ENCODE measurements around the gene SRBD1.

Gene SRBD1

GRCh38 chr2:45643543-45644542 lies 32.8 kb upstream of the SRBD1 start:
- Mint-ChIP-seq H3K27me3 (peaks cover 8% of the 10 kb centered on the region), H3K27ac (no peak overlapping the region), H3K9me3 (no peaks in the 10 kb centered on the region), H3K36me3 (no peaks in the 10 kb centered on the region), H3K4me3 (peak overlapping the region; percentile 73), H3K4me1 (peaks cover 11% of the 10 kb centered on the region)

- H3K27ac Mint-ChIP-seq = no peak overlapping the region
- H3K9me3 Mint-ChIP-seq = no peaks in the 10 kb centered on the region
- peak overlapping the region; percentile 73 for H3K4me3 Mint-ChIP-seq
Observed at GRCh38 chr2:45643095-45643494, 32.0 kb upstream of the SRBD1 start.

GRCh38 chr2:45640576-45640975 lies 29.5 kb upstream of the SRBD1 start:
- H3K27me3 Mint-ChIP-seq = peaks cover 14% of the 10 kb centered on the region
- no peak overlapping the region for H3K27ac Mint-ChIP-seq
- no peaks in the 10 kb centered on the region for H3K36me3 Mint-ChIP-seq
- no peaks in the 10 kb centered on the region for H3K9me3 Mint-ChIP-seq
- H3K4me1 Mint-ChIP-seq = peaks cover 4% of the 10 kb centered on the region
- no peak overlapping the region for H3K4me3 Mint-ChIP-seq

More at GRCh38 chr2:45643095-45643494, 32.0 kb upstream of the SRBD1 start:
- Mint-ChIP-seq H3K27me3 (peaks cover 10% of the 10 kb centered on the region), H3K4me1 (peaks cover 7% of the 10 kb centered on the region), H3K36me3 (no peaks in the 10 kb centered on the region)

GRCh38 chr2:45637440-45637839 lies 26.4 kb upstream of the SRBD1 start:
- Mint-ChIP-seq H3K4me1 (no peaks in the 10 kb centered on the region), H3K27ac (no peak overlapping the region), H3K4me3 (no peak overlapping the region)

GRCh38 chr2:45636008-45636407 lies 24.9 kb upstream of the SRBD1 start:
- H3K27ac Mint-ChIP-seq = no peak overlapping the region
- no peak overlapping the region for H3K4me3 Mint-ChIP-seq
- H3K9me3 Mint-ChIP-seq = no peaks in the 10 kb centered on the region
- H3K36me3 Mint-ChIP-seq = no peaks in the 10 kb centered on the region
- H3K27me3 Mint-ChIP-seq = peaks cover 8% of the 10 kb centered on the region
- no peaks in the 10 kb centered on the region for H3K4me1 Mint-ChIP-seq

More at GRCh38 chr2:45637440-45637839, 26.4 kb upstream of the SRBD1 start:
- Mint-ChIP-seq H3K27me3 (peaks cover 13% of the 10 kb centered on the region), H3K9me3 (no peaks in the 10 kb centered on the region), H3K36me3 (no peaks in the 10 kb centered on the region)

- H3K27me3 Mint-ChIP-seq = peaks cover 10% of the 10 kb centered on the region
- no peak overlapping the region for H3K4me3 Mint-ChIP-seq
- H3K27ac Mint-ChIP-seq = no peak overlapping the region
Observed at GRCh38 chr2:45634223-45634622, 23.2 kb upstream of the SRBD1 start.

GRCh38 chr2:45631955-45632354 lies 20.9 kb upstream of the SRBD1 start:
- H3K27me3 Mint-ChIP-seq = peaks cover 7% of the 10 kb centered on the region
- peaks cover 2% of the 10 kb centered on the region for H3K36me3 Mint-ChIP-seq
- H3K9me3 Mint-ChIP-seq = no peaks in the 10 kb centered on the region
- no peaks in the 10 kb centered on the region for H3K4me1 Mint-ChIP-seq
- H3K27ac Mint-ChIP-seq = no peak overlapping the region
- H3K4me3 Mint-ChIP-seq = no peak overlapping the region

More at GRCh38 chr2:45634223-45634622, 23.2 kb upstream of the SRBD1 start:
- peaks cover 2% of the 10 kb centered on the region for H3K36me3 Mint-ChIP-seq
- H3K4me1 Mint-ChIP-seq = no peaks in the 10 kb centered on the region
- H3K9me3 Mint-ChIP-seq = no peaks in the 10 kb centered on the region

DNA sequence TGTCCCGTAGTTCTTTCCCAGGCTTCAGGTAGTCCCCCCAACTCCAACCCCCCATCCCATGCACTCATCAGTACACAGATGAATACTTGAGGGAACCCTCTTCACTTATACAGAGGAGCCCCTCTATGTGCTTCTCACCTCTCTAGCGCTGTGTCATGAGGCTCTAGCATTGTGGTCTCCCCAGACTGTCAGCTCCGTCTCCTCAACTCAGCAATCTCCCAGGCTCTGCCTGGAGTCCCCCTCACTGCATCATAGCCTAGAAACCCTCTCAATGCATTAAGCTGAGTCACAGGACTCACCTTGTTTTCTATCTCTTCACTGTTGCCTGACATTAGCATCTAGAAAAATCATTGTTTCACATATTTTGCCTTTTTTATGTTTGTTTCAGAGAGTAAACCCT lies 20.3 kb upstream of the SRBD1 start:
- Mint-ChIP-seq H3K4me3 (no peak overlapping the region), H3K4me1 (no peaks in the 10 kb centered on the region), H3K9me3 (no peaks in the 10 kb centered on the region), H3K27ac (no peak overlapping the region), H3K36me3 (peaks cover 2% of the 10 kb centered on the region), H3K27me3 (peaks cover 7% of the 10 kb centered on the region)

DNA sequence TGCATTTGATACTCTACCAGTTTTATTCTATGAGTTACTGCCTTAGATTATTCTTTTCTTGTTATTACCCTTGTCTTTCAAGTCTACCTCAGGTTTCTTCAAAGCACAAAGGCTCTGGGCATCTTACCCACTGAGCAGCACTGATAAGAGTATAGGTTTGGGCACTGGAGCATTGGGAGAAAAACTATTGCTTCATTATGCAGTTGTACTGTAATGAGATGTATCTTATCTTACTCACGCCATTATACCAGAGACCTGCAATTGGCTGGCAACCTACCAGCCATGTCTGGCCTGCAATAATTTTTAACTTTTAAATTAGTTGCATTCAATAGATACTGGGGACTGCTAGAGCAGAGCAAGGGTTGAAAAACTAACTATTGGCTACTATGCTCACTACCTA lies 18.9 kb upstream of the SRBD1 start:
- H3K27ac Mint-ChIP-seq = no peak overlapping the region
- no peaks in the 10 kb centered on the region for H3K4me1 Mint-ChIP-seq
- peaks cover 4% of the 10 kb centered on the region for H3K27me3 Mint-ChIP-seq
- H3K36me3 Mint-ChIP-seq = peaks cover 2% of the 10 kb centered on the region
- H3K4me3 Mint-ChIP-seq = no peak overlapping the region
- H3K9me3 Mint-ChIP-seq = no peaks in the 10 kb centered on the region

DNA sequence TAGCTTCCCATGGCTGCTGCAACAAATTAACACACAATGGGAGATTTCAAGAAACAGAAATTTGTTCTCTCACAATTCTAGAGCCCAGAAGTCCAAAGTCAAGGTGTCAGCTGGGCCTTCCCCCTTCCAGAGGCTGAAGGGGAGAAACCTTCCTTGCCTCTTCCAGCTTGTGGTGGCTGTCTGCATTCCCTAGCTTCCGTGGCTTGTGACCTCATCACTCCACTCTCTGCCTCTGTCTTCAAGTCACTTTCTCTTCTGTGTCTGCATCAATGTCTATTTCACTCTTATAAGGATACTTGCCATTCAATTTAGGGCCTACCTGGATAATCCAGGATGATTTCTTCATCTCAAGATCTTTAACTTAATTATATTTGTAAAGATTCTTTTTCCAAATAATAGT lies 16.8 kb upstream of the SRBD1 start:
- Mint-ChIP-seq H3K36me3 (peaks cover 2% of the 10 kb centered on the region), H3K4me1 (no peaks in the 10 kb centered on the region), H3K27me3 (peaks cover 5% of the 10 kb centered on the region), H3K27ac (no peak overlapping the region), H3K9me3 (no peaks in the 10 kb centered on the region), H3K4me3 (no peak overlapping the region)

DNA sequence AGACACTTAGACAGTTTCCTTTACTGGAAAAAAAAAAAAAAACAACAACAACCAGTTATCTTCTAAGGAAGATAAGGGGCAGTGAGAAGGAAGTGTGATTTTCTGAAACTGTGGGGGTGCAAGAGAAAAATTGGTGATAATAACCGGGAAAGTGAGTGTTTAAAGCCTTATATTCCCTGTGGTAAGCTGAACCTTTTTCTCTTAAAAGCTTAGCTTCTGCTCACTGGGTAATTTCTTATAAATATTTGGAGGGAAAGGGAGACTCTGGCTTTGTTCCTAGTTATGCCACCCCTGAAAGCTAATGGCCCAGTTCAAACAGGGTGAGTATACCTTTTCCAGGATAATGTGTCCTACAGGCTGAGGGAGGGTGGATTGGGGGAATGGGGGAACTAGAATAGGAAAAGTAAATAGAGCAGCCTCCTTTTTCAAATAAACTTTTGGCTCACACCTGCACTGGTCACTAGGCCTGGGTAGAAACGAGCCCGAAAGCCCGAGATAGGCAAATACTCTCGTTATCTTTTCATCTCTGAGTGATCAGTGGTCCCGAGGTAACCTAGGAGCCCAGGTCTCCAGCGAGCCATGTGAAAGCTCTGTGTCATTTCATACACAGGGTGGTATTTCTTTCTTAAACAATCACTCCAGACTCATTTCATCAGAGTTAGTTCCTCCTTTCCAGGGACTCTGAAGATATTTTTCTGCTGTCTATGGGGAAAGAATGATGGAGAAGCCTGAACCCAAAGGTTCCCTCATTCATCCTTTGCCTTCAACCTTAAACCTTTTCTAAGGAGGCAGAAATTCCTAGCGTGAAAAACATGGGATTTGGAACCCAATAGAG lies 15.5 kb upstream of the SRBD1 start:
- no peaks in the 10 kb centered on the region for H3K4me1 Mint-ChIP-seq
- H3K4me3 Mint-ChIP-seq = no peak overlapping the region
- H3K27ac Mint-ChIP-seq = no peak overlapping the region
- peaks cover 9% of the 10 kb centered on the region for H3K27me3 Mint-ChIP-seq
- H3K36me3 Mint-ChIP-seq = peaks cover 2% of the 10 kb centered on the region
- H3K9me3 Mint-ChIP-seq = no peaks in the 10 kb centered on the region

GRCh38 chr2:45625824-45626223 lies 14.8 kb upstream of the SRBD1 start:
- H3K9me3 Mint-ChIP-seq = no peaks in the 10 kb centered on the region
- no peak overlapping the region for H3K4me3 Mint-ChIP-seq
- H3K27me3 Mint-ChIP-seq = peaks cover 10% of the 10 kb centered on the region

DNA sequence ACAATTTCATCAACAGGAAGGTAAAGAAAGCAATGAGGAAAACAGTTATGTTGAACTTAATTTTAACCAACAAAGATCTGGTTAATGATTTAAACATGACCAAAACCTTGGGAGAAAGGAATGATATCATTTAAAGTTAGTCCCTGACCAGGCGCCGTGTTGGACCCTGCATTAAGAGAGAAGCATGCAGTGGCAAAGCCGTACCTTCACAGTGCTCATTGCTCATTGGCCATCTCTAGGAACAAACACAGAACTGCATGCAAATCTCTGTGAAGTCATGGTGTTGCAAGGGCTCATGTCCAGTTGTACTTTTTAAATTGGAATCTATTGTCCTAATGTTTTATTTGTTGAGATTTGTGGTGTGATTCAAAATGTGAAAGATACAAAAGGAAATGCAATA lies 12.0 kb upstream of the SRBD1 start:
- Mint-ChIP-seq H3K4me3 (no peak overlapping the region), H3K36me3 (no peaks in the 10 kb centered on the region), H3K27me3 (peaks cover 11% of the 10 kb centered on the region), H3K9me3 (no peaks in the 10 kb centered on the region), H3K4me1 (no peaks in the 10 kb centered on the region), H3K27ac (no peak overlapping the region)

More at GRCh38 chr2:45625824-45626223, 14.8 kb upstream of the SRBD1 start:
- Mint-ChIP-seq H3K4me1 (no peaks in the 10 kb centered on the region), H3K27ac (no peak overlapping the region), H3K36me3 (peaks cover 2% of the 10 kb centered on the region)

- Mint-ChIP-seq H3K36me3 (no peaks in the 10 kb centered on the region), H3K27me3 (peaks cover 11% of the 10 kb centered on the region), H3K4me1 (no peaks in the 10 kb centered on the region)
Observed at GRCh38 chr2:45622336-45623075, 11.4 kb upstream of the SRBD1 start.

GRCh38 chr2:45617496-45617895 lies 6.4 kb upstream of the SRBD1 start:
- Mint-ChIP-seq H3K36me3 (no peaks in the 10 kb centered on the region), H3K27ac (no peak overlapping the region), H3K4me1 (no peaks in the 10 kb centered on the region), H3K27me3 (peaks cover 6% of the 10 kb centered on the region), H3K4me3 (no peak overlapping the region), H3K9me3 (no peaks in the 10 kb centered on the region)

More at GRCh38 chr2:45622336-45623075, 11.4 kb upstream of the SRBD1 start:
- Mint-ChIP-seq H3K9me3 (no peaks in the 10 kb centered on the region), H3K27ac (no peak overlapping the region), H3K4me3 (no peak overlapping the region)
